ENCODE results near the gene S100A1.
A peak's percentile ranks its signal among the peaks of the same experiment; 100 is the strongest.
"Not testable (repeated sequence)": the region's sequence is repeated elsewhere in the genome, so short reads cannot be mapped to it uniquely, and the experiment has no call there.

The S100A1 gene

DNA sequence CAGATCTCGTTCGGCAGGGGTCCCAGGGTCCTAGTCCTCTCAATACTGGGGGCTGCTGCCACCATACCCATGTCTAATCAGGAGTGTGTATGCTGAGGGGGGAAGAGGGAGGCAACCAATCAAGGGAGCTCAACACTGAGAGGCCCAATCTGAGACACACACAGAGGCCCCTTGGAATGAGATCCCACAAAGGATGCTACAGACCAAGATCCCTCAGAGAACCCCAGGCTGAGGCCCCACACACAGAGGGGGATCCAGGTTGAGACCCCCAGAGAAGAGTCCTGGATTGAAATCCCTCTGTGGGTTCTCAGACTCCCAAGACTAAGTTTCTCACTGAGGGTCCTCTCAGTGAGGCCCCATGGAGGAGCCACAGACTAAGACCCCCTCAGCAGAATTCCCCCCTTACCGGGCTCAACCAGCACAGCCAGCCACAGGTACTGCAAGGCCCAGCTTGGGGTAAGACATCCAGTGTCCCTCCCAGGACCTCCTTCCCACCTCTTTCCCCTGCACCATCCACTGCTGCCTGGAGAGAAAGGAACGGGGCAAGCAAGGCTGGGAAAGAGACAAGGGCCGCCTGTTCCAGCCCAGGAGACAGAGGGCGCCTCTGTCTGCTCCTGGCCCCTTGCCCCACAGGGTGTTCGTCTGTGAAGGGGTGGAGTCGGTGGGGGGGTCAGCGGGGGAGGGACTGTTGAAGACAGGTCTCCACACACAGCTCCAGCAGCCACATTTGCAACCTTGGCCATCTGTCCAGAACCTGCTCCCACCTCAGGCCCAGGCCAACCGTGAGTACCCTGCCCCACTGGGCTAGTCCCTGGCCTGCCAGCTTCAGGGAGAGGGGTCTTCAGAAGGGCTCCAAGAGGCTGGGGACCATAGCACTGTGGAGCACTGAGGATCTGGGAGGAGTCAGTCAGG is at the start of gene S100A1:
Gene S100A1, plus strand, starts transcription at position 720 of the 912 bp plus-strand sequence. CDS start 2,088 bp downstream, outside the sequence.
- TF ChIP-seq, protein P1, sequence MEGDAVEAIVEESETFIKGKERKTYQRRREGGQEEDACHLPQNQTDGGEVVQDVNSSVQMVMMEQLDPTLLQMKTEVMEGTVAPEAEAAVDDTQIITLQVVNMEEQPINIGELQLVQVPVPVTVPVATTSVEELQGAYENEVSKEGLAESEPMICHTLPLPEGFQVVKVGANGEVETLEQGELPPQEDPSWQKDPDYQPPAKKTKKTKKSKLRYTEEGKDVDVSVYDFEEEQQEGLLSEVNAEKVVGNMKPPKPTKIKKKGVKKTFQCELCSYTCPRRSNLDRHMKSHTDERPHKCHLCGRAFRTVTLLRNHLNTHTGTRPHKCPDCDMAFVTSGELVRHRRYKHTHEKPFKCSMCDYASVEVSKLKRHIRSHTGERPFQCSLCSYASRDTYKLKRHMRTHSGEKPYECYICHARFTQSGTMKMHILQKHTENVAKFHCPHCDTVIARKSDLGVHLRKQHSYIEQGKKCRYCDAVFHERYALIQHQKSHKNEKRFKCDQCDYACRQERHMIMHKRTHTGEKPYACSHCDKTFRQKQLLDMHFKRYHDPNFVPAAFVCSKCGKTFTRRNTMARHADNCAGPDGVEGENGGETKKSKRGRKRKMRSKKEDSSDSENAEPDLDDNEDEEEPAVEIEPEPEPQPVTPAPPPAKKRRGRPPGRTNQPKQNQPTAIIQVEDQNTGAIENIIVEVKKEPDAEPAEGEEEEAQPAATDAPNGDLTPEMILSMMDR (IDR thresholded peaks at IDR 0.05; ENCODE audit: low read depth, low read length, missing control alignments): no peak
- H3K4me3 ChIP-seq (ENCODE audit: low read depth, low read length): peak within 1 kb of the TSS; percentile 59
- no peak for DNase-seq (ENCODE audit: low read depth)
- in situ Hi-C loops (cut with HindIII; ENCODE audit: low sequenced_read_pairs): no loop called here

DNA sequence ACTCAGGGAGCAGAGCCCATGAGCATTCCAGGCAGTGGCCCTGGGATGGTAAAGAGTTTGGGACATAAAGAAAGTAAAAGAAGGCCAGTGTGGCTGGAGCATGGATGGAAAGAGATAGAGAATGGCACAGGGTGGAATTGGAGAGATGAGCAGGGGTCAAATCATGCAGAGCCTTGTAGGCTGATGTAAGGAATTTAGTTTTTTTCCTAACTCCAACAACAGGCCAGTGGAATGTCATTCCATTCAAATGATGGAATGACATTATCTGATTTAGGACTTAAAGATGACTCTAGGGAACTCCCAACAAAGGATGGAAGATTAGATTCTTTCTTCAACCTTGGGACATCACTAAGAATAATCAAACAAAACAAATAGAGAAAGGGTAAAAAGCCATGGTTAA is 49.7 kb upstream of the S100A1 start:
- TF ChIP-seq, protein P1 (IDR thresholded peaks at IDR 0.05; ENCODE audit: low read depth, low read length, missing control alignments): no peak
- no peak for DNase-seq (ENCODE audit: low read depth)
- in situ Hi-C loops (cut with HindIII; ENCODE audit: low sequenced_read_pairs): no loop called here
- H3K4me3 ChIP-seq (ENCODE audit: low read depth, low read length): no peak overlapping the region

DNA sequence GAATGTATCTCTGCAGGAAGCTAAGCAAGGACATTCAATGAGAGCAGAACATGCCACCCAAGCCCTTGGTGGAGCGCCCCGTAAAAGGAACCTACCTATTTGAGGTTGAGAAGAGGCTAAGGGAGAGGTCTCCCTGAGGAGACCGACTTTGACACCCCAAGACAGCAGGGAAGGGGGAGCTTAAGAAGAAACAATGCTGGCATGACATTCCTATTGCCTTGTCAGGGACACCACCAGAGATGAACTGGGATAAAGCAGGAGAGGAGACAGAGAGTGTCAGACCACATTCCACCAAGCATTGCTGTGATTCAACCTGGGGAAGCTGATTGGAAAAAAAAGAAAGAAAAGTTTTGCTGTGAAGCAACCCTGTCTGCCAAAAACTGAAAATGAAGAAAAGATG is 49.3 kb upstream of the S100A1 start:
- DNase-seq (ENCODE audit: low read depth): no peak
- in situ Hi-C loops (cut with HindIII; ENCODE audit: low sequenced_read_pairs): no loop called here
- TF ChIP-seq, protein P1 (IDR thresholded peaks at IDR 0.05; ENCODE audit: low read depth, low read length, missing control alignments): no peak
- H3K4me3 ChIP-seq (ENCODE audit: low read depth, low read length): no peak overlapping the region

DNA sequence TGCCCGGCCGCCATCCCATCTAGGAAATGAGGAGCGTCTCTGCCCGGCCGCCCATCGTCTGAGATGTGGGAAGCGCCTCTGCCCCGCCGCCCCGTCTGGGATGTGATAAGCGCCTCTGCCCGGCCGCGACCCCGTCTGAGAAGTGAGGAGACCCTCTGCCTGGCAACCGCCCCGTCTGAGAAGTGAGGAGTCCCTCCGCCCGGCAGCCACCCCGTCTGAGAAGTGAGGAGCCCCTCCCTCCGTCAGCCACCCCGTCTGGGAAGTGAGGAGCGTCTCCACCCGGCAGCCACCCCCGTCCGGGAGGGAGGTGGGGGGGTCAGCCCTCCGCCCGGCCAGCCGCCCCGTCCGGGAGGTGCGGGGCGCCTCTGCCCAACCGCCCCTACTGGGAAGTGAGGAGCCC is 45.4 kb upstream of the S100A1 start:
- H3K4me3 ChIP-seq (ENCODE audit: low read depth, low read length); DNase-seq (ENCODE audit: low read depth); in situ Hi-C loops (cut with HindIII; ENCODE audit: low sequenced_read_pairs): not testable (repeated sequence)

DNA sequence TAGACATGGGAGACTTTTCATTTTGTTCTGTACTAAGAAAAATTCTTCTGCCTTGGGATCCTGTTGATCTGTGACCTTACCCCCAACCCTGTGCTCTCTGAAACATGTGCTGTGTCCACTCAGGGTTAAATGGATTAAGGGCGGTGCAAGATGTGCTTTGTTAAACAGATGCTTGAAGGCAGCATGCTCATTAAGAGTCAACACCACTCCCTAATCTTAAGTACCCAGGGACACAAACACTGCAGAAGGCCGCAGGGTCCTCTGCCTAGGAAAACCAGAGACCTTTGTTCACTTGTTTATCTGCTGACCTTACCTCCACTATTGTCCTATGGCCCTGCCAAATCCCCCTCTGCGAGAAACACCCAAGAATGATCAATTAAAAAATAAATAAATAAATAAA is 44.7 kb upstream of the S100A1 start:
- H3K4me3 ChIP-seq (ENCODE audit: low read depth, low read length); DNase-seq (ENCODE audit: low read depth); in situ Hi-C loops (cut with HindIII; ENCODE audit: low sequenced_read_pairs): not testable (repeated sequence)

DNA sequence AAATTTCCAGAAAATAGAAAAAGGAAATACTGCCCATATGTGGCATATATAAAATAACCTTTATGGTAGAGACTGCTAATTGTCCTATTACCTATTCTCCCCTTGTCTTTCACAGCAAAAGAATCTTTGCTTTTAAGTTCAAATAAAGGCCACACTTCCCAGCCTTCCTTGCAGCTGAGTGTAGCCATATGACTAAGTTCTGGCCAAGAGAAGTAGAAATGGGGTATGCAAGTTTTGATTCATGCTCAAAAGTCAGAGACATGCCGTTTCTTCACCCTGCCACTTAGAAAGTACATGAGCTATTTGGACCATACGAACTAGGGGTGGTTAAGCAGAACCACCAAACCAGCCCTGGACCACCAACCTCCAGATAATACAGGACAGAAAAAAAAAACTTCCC is 44.3 kb upstream of the S100A1 start:
- TF ChIP-seq, protein P1 (IDR thresholded peaks at IDR 0.05; ENCODE audit: low read depth, low read length, missing control alignments): no peak
- in situ Hi-C loops (cut with HindIII; ENCODE audit: low sequenced_read_pairs): no loop called here
- H3K4me3 ChIP-seq (ENCODE audit: low read depth, low read length): no peak overlapping the region
- no peak for DNase-seq (ENCODE audit: low read depth)

DNA sequence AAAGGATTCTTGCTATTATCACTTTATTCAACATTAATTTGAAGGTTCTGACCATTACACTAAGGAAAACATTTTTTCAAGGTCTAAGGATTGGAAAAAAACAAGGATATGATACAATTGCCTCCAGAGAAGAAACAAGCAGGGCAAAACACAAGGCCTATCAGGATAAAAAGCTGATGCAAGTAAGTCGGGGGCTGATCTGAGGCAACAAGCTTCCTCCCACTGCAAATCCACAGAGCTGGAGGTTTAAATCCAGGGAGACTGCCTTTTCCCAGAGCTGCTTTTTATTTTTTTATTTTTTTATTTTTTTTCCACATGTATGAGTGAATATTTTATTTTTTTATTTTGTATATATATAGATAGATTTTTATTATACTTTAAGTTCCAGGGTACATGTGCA is 43.2 kb upstream of the S100A1 start:
- DNase-seq (ENCODE audit: low read depth): no peak
- TF ChIP-seq, protein P1 (IDR thresholded peaks at IDR 0.05; ENCODE audit: low read depth, low read length, missing control alignments): no peak
- in situ Hi-C loops (cut with HindIII; ENCODE audit: low sequenced_read_pairs): no loop called here
- no peak overlapping the region for H3K4me3 ChIP-seq (ENCODE audit: low read depth, low read length)
